HFF-Myc (cell line): ENCODE measurements around the gene PTPRJ.

ENCODE experiments used
- DNase-seq: peaks from one replicate; pipeline ENCODE4 v3.0.0-alpha.2; 2011; ENCODE audit warnings: low read depth; ENCODE audit errors: extremely low read depth
- H3K4me3 ChIP-seq: replicated peaks from 2 replicates; pipeline ENCODE4 v1.5.1; 2011; ENCODE audit warnings: low read depth, mild to moderate bottlenecking, control low read depth, low read length
- TF ChIP-seq, protein P1 (sequence below): IDR thresholded peaks from 2 replicates; pipeline ENCODE4 v1.5.1; 2012; ENCODE audit warnings: mild to moderate bottlenecking, low read depth, low read length, control low read depth; ENCODE audit errors: missing control alignments

The PTPRJ gene

GRCh38 chr11:48011102-48011797 lies 30.9 kb downstream of the PTPRJ start:
- no peak for DNase-seq
- TF ChIP-seq, protein P1, sequence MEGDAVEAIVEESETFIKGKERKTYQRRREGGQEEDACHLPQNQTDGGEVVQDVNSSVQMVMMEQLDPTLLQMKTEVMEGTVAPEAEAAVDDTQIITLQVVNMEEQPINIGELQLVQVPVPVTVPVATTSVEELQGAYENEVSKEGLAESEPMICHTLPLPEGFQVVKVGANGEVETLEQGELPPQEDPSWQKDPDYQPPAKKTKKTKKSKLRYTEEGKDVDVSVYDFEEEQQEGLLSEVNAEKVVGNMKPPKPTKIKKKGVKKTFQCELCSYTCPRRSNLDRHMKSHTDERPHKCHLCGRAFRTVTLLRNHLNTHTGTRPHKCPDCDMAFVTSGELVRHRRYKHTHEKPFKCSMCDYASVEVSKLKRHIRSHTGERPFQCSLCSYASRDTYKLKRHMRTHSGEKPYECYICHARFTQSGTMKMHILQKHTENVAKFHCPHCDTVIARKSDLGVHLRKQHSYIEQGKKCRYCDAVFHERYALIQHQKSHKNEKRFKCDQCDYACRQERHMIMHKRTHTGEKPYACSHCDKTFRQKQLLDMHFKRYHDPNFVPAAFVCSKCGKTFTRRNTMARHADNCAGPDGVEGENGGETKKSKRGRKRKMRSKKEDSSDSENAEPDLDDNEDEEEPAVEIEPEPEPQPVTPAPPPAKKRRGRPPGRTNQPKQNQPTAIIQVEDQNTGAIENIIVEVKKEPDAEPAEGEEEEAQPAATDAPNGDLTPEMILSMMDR, result no peak
- no peak overlapping the region for H3K4me3 ChIP-seq

- no peak overlapping the region for H3K4me3 ChIP-seq
- TF ChIP-seq, protein P1, result no peak
- no peak for DNase-seq
These were observed 31.5 kb downstream of the PTPRJ start for GRCh38 chr11:48011798-48012391.

- no peak overlapping the region for H3K4me3 ChIP-seq
- no peak for DNase-seq
- TF ChIP-seq, protein P1, result no peak
These were observed 33.0 kb downstream of the PTPRJ start for GRCh38 chr11:48013269-48013901.

DNA sequence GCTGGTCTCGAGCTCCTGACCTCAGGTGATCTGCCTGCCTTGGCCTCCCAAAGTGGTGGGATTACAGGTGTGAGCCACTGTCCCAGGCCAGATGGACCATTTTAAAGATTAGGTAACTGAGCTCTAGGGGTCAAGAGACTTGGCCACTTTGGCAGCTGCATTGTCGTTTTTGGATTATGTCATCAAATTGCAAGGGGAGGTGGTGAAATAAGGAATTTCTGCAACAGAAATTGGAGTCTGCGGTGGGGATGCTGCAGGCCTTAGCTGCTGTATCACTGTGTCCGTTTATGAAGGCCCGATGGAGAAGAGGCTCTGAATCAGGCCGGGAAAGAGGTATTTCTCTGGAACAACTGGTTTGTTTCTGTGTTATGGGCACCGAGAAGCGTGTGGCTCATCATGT lies 34.6 kb downstream of the PTPRJ start:
- no peak for DNase-seq
- no peak overlapping the region for H3K4me3 ChIP-seq
- TF ChIP-seq, protein P1, result no peak

GRCh38 chr11:48017105-48017830 lies 36.9 kb downstream of the PTPRJ start:
- H3K4me3 ChIP-seq, result no peak overlapping the region
- DNase-seq, result no peak
- TF ChIP-seq, protein P1, result no peak

GRCh38 chr11:48017831-48018527 lies 37.6 kb downstream of the PTPRJ start:
- no peak overlapping the region for H3K4me3 ChIP-seq
- no peak for DNase-seq
- TF ChIP-seq, protein P1, result no peak
